GM10248 (cell line): Measurements from ENCODE around the gene NOTCH4.
"Not testable (repeated sequence)": the region's sequence is repeated elsewhere in the genome, so short reads cannot be mapped to it uniquely, and the experiment has no call there.

Experiments
- CTCF ChIA-PET: fragments of 300-600 bp; sonication (Branson Sonifier 250); formaldehyde crosslinking; extraction: SDS; loops from one replicate; lab custom pipeline; 2021; ENCODE audit warnings: antibody characterized with exemption; lab: Yijun Ruan, JAX
- POLR2A ChIA-PET: fragments of 350-650 bp; sonication (Branson Sonifier 250); formaldehyde crosslinking; extraction: SDS; loops from one replicate; lab custom pipeline; 2020; ENCODE audit warnings: antibody characterized with exemption; lab: Yijun Ruan, JAX
- DNase-seq: peaks from one replicate; pipeline ENCODE4 v3.0.0; 2012; ENCODE audit errors: extremely low spot score
- CTCF ChIP-seq: IDR thresholded peaks from 2 replicates; pipeline ENCODE4 v1.5.1; 2012; ENCODE audit warnings: mild to moderate bottlenecking, low read depth; ENCODE audit errors: extremely low read depth, missing control alignments, control extremely low read depth

The NOTCH4 gene

GRCh38 chr6:32188381-32189068, 35.3 kb downstream of the NOTCH4 start:
- ChIA-PET POLR2A (no interaction called here), CTCF (no interaction called here)
- no peak for DNase-seq
- TF ChIP-seq CTCF = no peak

GRCh38 chr6:32187725-32188380, 36.0 kb downstream of the NOTCH4 start:
- DNase-seq, POLR2A ChIA-PET, CTCF ChIA-PET: not testable (repeated sequence)

GRCh38 chr6:32187009-32187709, 36.7 kb downstream of the NOTCH4 start:
- no peak for DNase-seq
- no peak for TF ChIP-seq CTCF
- POLR2A ChIA-PET = no interaction called here
- CTCF ChIA-PET = no interaction called here

- POLR2A ChIA-PET, DNase-seq: not testable (repeated sequence)
- CTCF ChIA-PET = interaction anchor here (0.9 kb wide), 1 partner anchor 9 kb away, joined by 3 read pairs; no protein-coding TSS in a partner anchor
These were observed 37.6 kb downstream of the NOTCH4 start for GRCh38 chr6:32186151-32186840.

GRCh38 chr6:32185681-32186131, 38.2 kb downstream of the NOTCH4 start:
- not testable (repeated sequence) for DNase-seq

GRCh38 chr6:32184084-32184640, 39.7 kb downstream of the NOTCH4 start, which contains the start of gene AGER:
AGER (minus strand) TSS chr6:32184253; CDS start chr6:32184222, 31 bp downstream.
- POLR2A ChIA-PET = no interaction called here
- TF ChIP-seq CTCF = no peak
- no peak for DNase-seq
- CTCF ChIA-PET = no interaction called here

More at GRCh38 chr6:32185681-32186131, 38.2 kb downstream of the NOTCH4 start:
- POLR2A ChIA-PET = not testable (repeated sequence)
- CTCF ChIA-PET = interaction anchor here (0.9 kb wide), 1 partner anchor 10 kb away, joined by 3 read pairs; no protein-coding TSS in a partner anchor

- ChIA-PET CTCF (interaction anchor here (1.3 kb wide), 1 partner anchor 12 kb away, joined by 3 read pairs; no protein-coding TSS in a partner anchor), POLR2A (no interaction called here)
- no peak for TF ChIP-seq CTCF
- no peak for DNase-seq
These were observed 40.3 kb downstream of the NOTCH4 start for GRCh38 chr6:32183483-32184083.
